Measurements from ENCODE around the gene ANKRD13C.

GRCh38 chr1:70397013-70397412 lies 42.5 kb upstream of the ANKRD13C start:
- TF ChIP-seq CTCF (IDR thresholded peaks at IDR 0.05; ENCODE audit: low read depth, low read length) (no peak), EZH2phosphoT487 (IDR thresholded peaks at IDR 0.05; ENCODE audit: low read depth) (no peak)
